Measurements from ENCODE around the gene ESF1.

Gene ESF1

GRCh38 chr20:13814672-13815071, 30.0 kb upstream of the ESF1 start:
- Histone ChIP-seq H3K4me1 (ENCODE audit: insufficient read depth, poor library complexity, severe bottlenecking) (peaks cover 4% of the 10 kb centered on the region), H3K27ac (ENCODE audit: poor library complexity, severe bottlenecking) (no peak overlapping the region), H3K27me3 (ENCODE audit: insufficient read depth, poor library complexity, severe bottlenecking) (no peaks in the 10 kb centered on the region), H3K36me3 (ENCODE audit: low read depth) (peaks cover 86% of the 10 kb centered on the region), H3K4me3 (ENCODE audit: severe bottlenecking) (no peak overlapping the region), H3K9me3 (ENCODE audit: severe bottlenecking) (no peaks in the 10 kb centered on the region)
- no peak for ATAC-seq (ENCODE audit: low read depth)
- TF ChIP-seq CTCF (IDR thresholded peaks at IDR 0.05; ENCODE audit: poor library complexity, severe bottlenecking): no peak
- no peak for DNase-seq (ENCODE audit: low spot score)

GRCh38 chr20:13813910-13814309, 29.2 kb upstream of the ESF1 start:
- H3K4me1 ChIP-seq (ENCODE audit: insufficient read depth, poor library complexity, severe bottlenecking): peaks cover 4% of the 10 kb centered on the region
- H3K36me3 ChIP-seq (ENCODE audit: low read depth): peaks cover 92% of the 10 kb centered on the region
- H3K4me3 ChIP-seq (ENCODE audit: severe bottlenecking): no peak overlapping the region
- H3K27ac ChIP-seq (ENCODE audit: poor library complexity, severe bottlenecking): no peak overlapping the region
- H3K27me3 ChIP-seq (ENCODE audit: insufficient read depth, poor library complexity, severe bottlenecking): no peaks in the 10 kb centered on the region
- H3K9me3 ChIP-seq (ENCODE audit: severe bottlenecking): no peaks in the 10 kb centered on the region
- DNase-seq (ENCODE audit: low spot score): no peak
- no peak for ATAC-seq (ENCODE audit: low read depth)
- TF ChIP-seq CTCF (IDR thresholded peaks at IDR 0.05; ENCODE audit: poor library complexity, severe bottlenecking): no peak

- Histone ChIP-seq H3K27ac (ENCODE audit: poor library complexity, severe bottlenecking) (no peak overlapping the region), H3K4me1 (ENCODE audit: insufficient read depth, poor library complexity, severe bottlenecking) (no peaks in the 10 kb centered on the region), H3K36me3 (ENCODE audit: low read depth) (peaks cover 92% of the 10 kb centered on the region), H3K9me3 (ENCODE audit: severe bottlenecking) (no peaks in the 10 kb centered on the region), H3K27me3 (ENCODE audit: insufficient read depth, poor library complexity, severe bottlenecking) (no peaks in the 10 kb centered on the region), H3K4me3 (ENCODE audit: severe bottlenecking) (no peak overlapping the region)
- no peak for ATAC-seq (ENCODE audit: low read depth)
- no peak for TF ChIP-seq CTCF (IDR thresholded peaks at IDR 0.05; ENCODE audit: poor library complexity, severe bottlenecking)
- DNase-seq (ENCODE audit: low spot score): no peak
Observed at GRCh38 chr20:13810446-13810845, 25.7 kb upstream of the ESF1 start.

- no peak for DNase-seq (ENCODE audit: low spot score)
- Histone ChIP-seq H3K4me3 (ENCODE audit: severe bottlenecking) (no peak overlapping the region), H3K36me3 (ENCODE audit: low read depth) (peaks cover 92% of the 10 kb centered on the region), H3K27ac (ENCODE audit: poor library complexity, severe bottlenecking) (no peak overlapping the region), H3K9me3 (ENCODE audit: severe bottlenecking) (no peaks in the 10 kb centered on the region), H3K27me3 (ENCODE audit: insufficient read depth, poor library complexity, severe bottlenecking) (no peaks in the 10 kb centered on the region), H3K4me1 (ENCODE audit: insufficient read depth, poor library complexity, severe bottlenecking) (no peaks in the 10 kb centered on the region)
- no peak for TF ChIP-seq CTCF (IDR thresholded peaks at IDR 0.05; ENCODE audit: poor library complexity, severe bottlenecking)
- ATAC-seq (ENCODE audit: low read depth): no peak
Observed at GRCh38 chr20:13809855-13810254, 25.1 kb upstream of the ESF1 start.

GRCh38 chr20:13809373-13809772, 24.7 kb upstream of the ESF1 start:
- peaks cover 90% of the 10 kb centered on the region for H3K36me3 ChIP-seq (ENCODE audit: low read depth)
- no peaks in the 10 kb centered on the region for H3K4me1 ChIP-seq (ENCODE audit: insufficient read depth, poor library complexity, severe bottlenecking)
- ATAC-seq (ENCODE audit: low read depth): no peak

More at GRCh38 chr20:13809373-13809772, 24.7 kb upstream of the ESF1 start:
- Histone ChIP-seq H3K27ac (ENCODE audit: poor library complexity, severe bottlenecking) (no peak overlapping the region), H3K4me3 (ENCODE audit: severe bottlenecking) (no peak overlapping the region), H3K27me3 (ENCODE audit: insufficient read depth, poor library complexity, severe bottlenecking) (no peaks in the 10 kb centered on the region), H3K9me3 (ENCODE audit: severe bottlenecking) (no peaks in the 10 kb centered on the region)
- DNase-seq (ENCODE audit: low spot score): no peak
- no peak for TF ChIP-seq CTCF (IDR thresholded peaks at IDR 0.05; ENCODE audit: poor library complexity, severe bottlenecking)
